ENCODE measurements around the gene CPNE4.

CPNE4 gene

GRCh38 chr3:131795390-131796090 lies 239.3 kb downstream of the CPNE4 start:
- DNase-seq: peak; percentile 48

GRCh38 chr3:131794766-131795388 lies 239.9 kb downstream of the CPNE4 start:
- peak; percentile 35 for DNase-seq

DNA sequence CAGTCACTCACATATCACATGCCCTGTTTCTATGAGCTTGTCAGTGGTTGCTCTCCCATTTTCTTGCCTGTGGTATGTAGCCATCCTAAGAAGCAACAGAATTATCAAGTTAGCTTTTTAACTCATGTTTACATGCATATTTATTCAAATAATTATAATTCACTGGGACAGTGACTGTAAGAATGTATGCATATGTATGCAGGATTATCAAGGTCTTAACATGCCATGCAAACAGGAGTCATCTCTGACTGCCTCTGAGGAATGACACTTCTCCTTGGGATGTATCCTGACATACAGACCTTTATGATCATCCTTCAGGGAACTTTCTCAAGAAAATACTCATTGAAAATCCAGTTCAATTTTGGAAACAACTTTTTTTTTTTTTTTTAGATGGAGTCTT lies 240.9 kb downstream of the CPNE4 start:
- no peak for DNase-seq

GRCh38 chr3:131789188-131789587 lies 245.6 kb downstream of the CPNE4 start:
- no peak for DNase-seq

GRCh38 chr3:131786386-131786785 lies 248.4 kb downstream of the CPNE4 start:
- DNase-seq: no peak

DNA sequence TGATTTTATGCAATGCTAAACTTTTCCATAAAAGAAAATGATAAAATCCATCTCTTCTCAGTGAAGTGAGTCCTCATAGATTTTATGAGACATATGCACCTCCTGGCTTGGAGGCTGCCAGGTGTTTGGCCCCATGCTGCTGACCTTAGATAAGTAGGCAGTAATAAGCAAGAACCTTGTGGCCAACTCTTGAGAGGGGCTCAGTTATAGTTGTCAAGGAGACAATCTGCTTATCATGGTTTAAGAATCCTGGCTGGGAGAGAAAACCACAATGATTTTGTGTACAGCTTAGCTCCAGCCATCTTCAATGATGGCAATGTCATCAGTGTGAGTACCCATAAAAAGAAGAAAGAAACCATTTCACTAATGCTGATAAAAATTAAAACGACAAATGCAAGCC lies 252.1 kb downstream of the CPNE4 start:
- DNase-seq: no peak

GRCh38 chr3:131778526-131778925 lies 256.3 kb downstream of the CPNE4 start:
- no peak for DNase-seq

- no peak for DNase-seq
Observed at GRCh38 chr3:131775650-131776049, 259.2 kb downstream of the CPNE4 start.

- no peak for DNase-seq
Observed at GRCh38 chr3:131772269-131773026, 262.4 kb downstream of the CPNE4 start.

- no peak for DNase-seq
Observed at GRCh38 chr3:131762981-131763564, 271.7 kb downstream of the CPNE4 start.

GRCh38 chr3:131756405-131756804 lies 278.4 kb downstream of the CPNE4 start:
- no peak for DNase-seq

DNA sequence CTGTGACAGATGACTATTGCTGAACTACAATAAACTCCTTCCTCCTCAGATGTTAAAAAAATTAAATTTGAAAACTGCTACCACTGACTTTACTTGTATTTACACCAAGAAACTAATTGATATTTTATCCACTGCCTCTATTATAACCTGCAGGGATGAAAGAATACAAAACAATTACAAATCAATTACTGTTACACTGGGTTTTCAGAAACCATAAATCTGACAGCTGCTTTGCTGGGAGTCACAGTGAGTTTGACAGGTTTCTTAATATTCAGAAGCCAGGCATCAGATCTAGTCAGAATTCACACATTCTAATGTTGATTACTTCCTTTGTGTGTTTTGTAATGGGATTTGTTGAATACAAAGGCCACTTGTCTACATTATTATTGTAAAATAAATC lies 279.4 kb downstream of the CPNE4 start:
- no peak for DNase-seq

- DNase-seq: no peak
Observed at GRCh38 chr3:131750256-131750655, 284.6 kb downstream of the CPNE4 start.

- DNase-seq: no peak
Observed at GRCh38 chr3:131749826-131750225, 285.0 kb downstream of the CPNE4 start.

GRCh38 chr3:131747466-131747865 lies 287.3 kb downstream of the CPNE4 start:
- no peak for DNase-seq

- DNase-seq: no peak
Observed at GRCh38 chr3:131744765-131745164, 290.0 kb downstream of the CPNE4 start.

- no peak for DNase-seq
Observed at GRCh38 chr3:131743126-131743525, 291.7 kb downstream of the CPNE4 start.

DNA sequence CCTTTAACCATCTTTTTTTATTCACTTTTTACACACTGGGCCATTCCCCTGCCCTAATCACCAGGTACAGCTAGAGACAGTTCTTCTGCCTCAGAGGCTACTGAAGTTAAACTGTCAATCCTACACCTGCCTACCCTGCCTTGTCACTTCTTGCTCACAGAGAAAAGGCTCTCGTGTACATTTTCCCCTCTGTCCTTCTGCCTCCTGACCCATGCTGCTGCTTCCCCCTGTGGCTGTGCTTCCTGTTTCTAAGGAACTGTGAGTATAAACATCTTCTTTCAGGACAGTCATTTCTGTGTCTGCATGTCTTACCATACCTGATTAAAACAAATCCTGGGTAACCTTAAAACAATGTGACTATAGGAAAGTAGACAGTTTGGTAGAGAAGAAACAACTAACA lies 295.6 kb downstream of the CPNE4 start:
- DNase-seq: no peak

- DNase-seq: no peak
Observed at GRCh38 chr3:131738095-131738494, 296.7 kb downstream of the CPNE4 start.

DNA sequence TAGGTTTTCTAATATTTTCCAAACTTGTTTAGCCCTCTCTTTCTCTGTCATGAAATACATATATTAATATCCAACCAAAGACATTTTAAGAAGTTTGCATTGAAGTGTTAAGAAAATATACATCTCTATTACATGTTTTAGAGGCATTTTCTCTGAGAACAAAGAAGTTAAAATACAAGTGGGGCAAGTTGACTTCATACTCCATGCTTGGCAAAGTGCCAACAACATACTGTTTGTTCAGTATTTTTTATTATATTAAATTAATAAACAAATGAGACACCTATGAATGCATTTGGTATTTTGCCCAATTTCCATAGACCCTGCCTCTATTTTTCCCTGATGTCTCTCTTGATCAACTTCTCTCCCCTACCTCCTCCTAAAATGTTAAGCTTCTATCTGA lies 299.3 kb downstream of the CPNE4 start:
- DNase-seq: no peak

DNA sequence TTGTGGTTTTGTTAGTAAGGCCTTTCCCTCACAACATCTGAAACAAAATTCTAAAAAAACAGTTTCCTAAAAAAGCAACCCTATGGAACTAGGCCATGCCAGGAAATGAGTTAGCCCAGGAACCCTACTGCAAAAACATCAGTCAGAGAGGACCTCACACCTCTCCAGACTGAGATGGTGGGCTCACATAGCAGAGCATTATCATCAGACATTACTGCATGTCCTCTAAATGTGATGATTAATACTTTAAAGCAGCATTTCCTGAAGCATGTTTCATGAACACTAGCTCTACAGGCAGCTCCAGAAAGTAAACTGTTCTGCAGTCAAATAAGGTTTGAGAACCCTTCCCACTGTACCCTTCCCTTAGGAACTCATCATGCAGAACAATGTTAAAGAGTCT lies 299.7 kb downstream of the CPNE4 start:
- no peak for DNase-seq

DNA sequence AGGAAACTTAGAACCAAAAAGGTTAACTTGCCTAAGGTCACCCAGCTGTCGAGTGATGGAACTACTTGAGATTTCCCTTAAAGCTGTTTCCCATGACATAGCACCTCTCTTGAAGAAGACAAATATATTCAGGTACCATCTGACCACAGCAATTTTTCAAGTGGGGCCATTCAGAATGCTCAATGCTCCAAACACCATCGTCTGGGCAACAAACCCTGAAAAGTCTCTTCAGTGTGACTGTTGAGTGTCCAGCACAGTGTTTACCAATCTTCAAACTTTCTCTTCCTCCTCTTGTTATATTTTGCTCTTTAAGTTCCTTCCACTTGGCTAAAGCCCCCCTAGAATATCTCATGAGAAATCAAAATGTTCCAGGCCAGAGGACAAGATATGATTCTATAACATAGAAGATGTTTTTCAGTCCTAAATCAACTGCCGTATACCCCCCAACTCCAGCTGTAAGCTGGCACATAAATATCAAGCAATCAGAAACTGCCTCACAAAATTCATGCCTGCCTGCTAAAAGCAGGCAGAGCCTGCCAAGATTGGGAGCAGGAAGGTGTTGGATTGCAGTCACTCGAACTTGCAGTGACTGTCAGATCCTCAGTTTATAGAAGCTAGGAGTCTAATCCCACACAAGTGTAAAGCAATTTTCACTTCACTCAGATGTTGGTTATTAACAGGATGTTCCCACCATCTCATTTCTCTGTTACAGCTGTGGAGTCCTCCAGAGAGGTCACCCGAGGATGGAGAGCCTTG lies 301.6 kb downstream of the CPNE4 start:
- DNase-seq: no peak

DNA sequence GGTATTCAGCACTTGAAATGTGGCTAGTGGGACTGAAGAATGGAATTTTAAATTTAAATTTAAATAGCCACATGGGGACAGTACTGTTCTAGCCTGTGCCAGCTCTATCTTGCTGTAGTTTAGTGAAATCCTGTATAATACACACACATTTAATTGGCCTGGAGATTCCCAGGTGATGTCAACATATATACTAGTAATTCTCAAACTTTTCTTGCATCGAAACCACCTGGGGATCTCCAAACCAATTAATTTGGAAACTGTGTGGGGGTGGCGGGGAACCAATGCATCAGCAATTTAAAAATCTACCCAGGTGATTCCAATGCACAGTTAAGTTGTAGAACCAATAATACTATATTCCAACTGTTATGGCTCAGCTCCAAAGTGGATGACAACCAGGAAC lies 303.1 kb downstream of the CPNE4 start:
- DNase-seq: no peak
